Liver (tissue), 9 donors: ENCODE results near the gene MRPL37. TPM values are rescaled to one million over a fixed set of nuclear protein-coding genes. Genes with fewer than 3 reads are reported as not detected.

ENCODE experiments used
- DNase-seq: peaks from one replicate; pipeline ENCODE4 v3.0.0-alpha.2; 2017; ENCODE audit warnings: low spot score
- H3K27ac ChIP-seq, 2 donors: one replicate each; pipeline ENCODE4 v1.7.0; 2013; ENCODE audit warnings: inconsistent platforms in 2 of 2, low read length in 2 of 2, control low read depth in 1 of 2, low read depth in 1 of 2, mild to moderate bottlenecking in 1 of 2
- H3K27me3 ChIP-seq, 4 donors: one replicate each; pipeline versions ENCODE4 v1.6.1 to v1.7.0; 2013; ENCODE audit warnings: low read length in 3 of 4, inconsistent platforms in 1 of 4, mild to moderate bottlenecking in 1 of 4, moderate library complexity in 1 of 4; ENCODE audit not compliant: control insufficient read depth in 4 of 4, insufficient read depth in 4 of 4
- H3K36me3 ChIP-seq, 4 donors: one replicate each; pipeline versions ENCODE4 v1.6.1 to v1.7.0; 2013; ENCODE audit warnings: low read length in 3 of 4, mild to moderate bottlenecking in 3 of 4, low read depth in 1 of 4, moderate library complexity in 1 of 4; ENCODE audit not compliant: control insufficient read depth in 4 of 4, insufficient read depth in 3 of 4
- H3K4me1 ChIP-seq, 4 donors: one replicate each; pipeline versions ENCODE4 v1.6.1 to v1.7.0; 2013; ENCODE audit warnings: low read length in 3 of 4, mild to moderate bottlenecking in 3 of 4, moderate library complexity in 1 of 4; ENCODE audit not compliant: control insufficient read depth in 4 of 4, insufficient read depth in 4 of 4
- H3K4me3 ChIP-seq, 3 donors: one replicate each; pipeline versions ENCODE4 v1.6.1 to v1.7.0; 2013; ENCODE audit warnings: low read length in 3 of 3, control low read depth in 1 of 3, low read depth in 1 of 3, mild to moderate bottlenecking in 1 of 3
- H3K9ac ChIP-seq, 2 donors: one replicate each; pipeline ENCODE4 v1.7.0; 2013; ENCODE audit warnings: low read length in 2 of 2, mild to moderate bottlenecking in 2 of 2, moderate library complexity in 2 of 2, control low read depth in 1 of 2, low read depth in 1 of 2
- H3K9me3 ChIP-seq, 4 donors: one replicate each; pipeline versions ENCODE4 v1.6.1 to v1.7.0; 2013; ENCODE audit warnings: low read length in 3 of 4; ENCODE audit not compliant: control insufficient read depth in 4 of 4
- ATF3 ChIP-seq: IDR thresholded peaks from 2 replicates; pipeline ENCODE4 v1.6.1; 2016; ENCODE audit warnings: antibody characterized with exemption
- EGR1 ChIP-seq, 2 donors: IDR thresholded peaks; 2 replicates each; pipeline ENCODE4 v1.6.1; 2016 to 2018; ENCODE audit warnings: antibody characterized with exemption in 2 of 2, low read depth in 2 of 2
- FOXA2 ChIP-seq: IDR thresholded peaks from 2 replicates; pipeline ENCODE4 v1.6.1; 2016; ENCODE audit warnings: antibody characterized with exemption
- GABPA ChIP-seq, 2 donors: IDR thresholded peaks in 1 of 2; conservative IDR thresholded peaks in 1 of 2; 2 replicates each; pipeline ENCODE4 v1.6.1; 2016; ENCODE audit warnings: antibody characterized with exemption in 2 of 2, mild to moderate bottlenecking in 1 of 2, moderate library complexity in 1 of 2
- HNF4A ChIP-seq, 2 donors: conservative IDR thresholded peaks; 2 replicates each; pipeline ENCODE4 v1.6.1; 2016; ENCODE audit warnings: antibody characterized with exemption in 2 of 2, mild to moderate bottlenecking in 2 of 2
- HNF4G ChIP-seq: IDR thresholded peaks from 2 replicates; pipeline ENCODE4 v1.6.1; 2016; ENCODE audit warnings: antibody characterized with exemption
- JUND ChIP-seq, 2 donors: IDR thresholded peaks; 2 replicates each; pipeline ENCODE4 v1.6.1; 2016; ENCODE audit warnings: antibody characterized with exemption in 2 of 2
- NR2F2 ChIP-seq: IDR thresholded peaks from 2 replicates; pipeline ENCODE4 v1.6.1; 2016; ENCODE audit warnings: antibody characterized with exemption
- RAD21 ChIP-seq, 2 donors: IDR thresholded peaks; 2 replicates each; pipeline ENCODE4 v1.6.1; 2016; ENCODE audit warnings: antibody characterized with exemption in 2 of 2, mild to moderate bottlenecking in 2 of 2
- RXRA ChIP-seq, 2 donors: IDR thresholded peaks; 2 replicates each; pipeline ENCODE4 v1.6.1; 2017 to 2018; ENCODE audit warnings: antibody characterized with exemption in 2 of 2, mild to moderate bottlenecking in 1 of 2
- SP1 ChIP-seq: IDR thresholded peaks from 2 replicates; pipeline ENCODE4 v1.6.1; 2018; ENCODE audit warnings: antibody characterized with exemption, mild to moderate bottlenecking
- YY1 ChIP-seq: IDR thresholded peaks from 2 replicates; pipeline ENCODE4 v1.6.1; 2016; ENCODE audit warnings: antibody characterized with exemption, mild to moderate bottlenecking
- WGBS: extraction: QIAGEN DNeasy Blood & Tissue Kit; methylation state at CpG from one replicate; pipeline ENCODE4 v1.1.7; 2013; 5-methylcytosine and 5-hydroxymethylcytosine counted together
- polyA plus RNA-seq, 2 donors: library from polyadenylated mRNA; stranded (reverse) in 1 of 2; unstranded in 1 of 2; fragments of 200-250 nt in 1 of 2; fragments of >200 nt in 1 of 2; fragmentation: Nextera tagmentation in 1 of 2; extraction: Ambion mirVana in 1 of 2; gene quantifications; one replicate each; pipeline versions ENCODE4 v1.2.1 to v1.2.3, GENCODE V29; 2013 to 2015
- total RNA-seq, 2 donors: library from RNA; depleted of rRNA; stranded (reverse); fragments of >200 nt; gene quantifications; one replicate each; pipeline ENCODE4 v1.2.3, GENCODE V29; 2014
- TF ChIP-seq, protein P1 (sequence below): IDR thresholded peaks from 2 replicates; pipeline ENCODE4 v1.6.1; 2016; ENCODE audit warnings: antibody characterized with exemption, mild to moderate bottlenecking
- TF ChIP-seq, protein P2 (sequence below): IDR thresholded peaks from 2 replicates; pipeline ENCODE4 v1.6.1; 2016; ENCODE audit warnings: antibody characterized with exemption
- TF ChIP-seq, protein P3 (sequence below): IDR thresholded peaks from 2 replicates; pipeline ENCODE4 v1.6.1; 2016; ENCODE audit warnings: antibody characterized with exemption
- donor health status: healthy.
- donor health status: healthy.
- donor health status: healthy.
- donor health status: healthy.
- donor health status: healthy.

Gene MRPL37
- total and polyA plus RNA-seq, 4 donors = 34.7 to 114 (median 69.2) TPM

GRCh38 chr1:54224233-54224632, 24.3 kb downstream of the MRPL37 start (continued):
- TF ChIP-seq, protein P1, sequence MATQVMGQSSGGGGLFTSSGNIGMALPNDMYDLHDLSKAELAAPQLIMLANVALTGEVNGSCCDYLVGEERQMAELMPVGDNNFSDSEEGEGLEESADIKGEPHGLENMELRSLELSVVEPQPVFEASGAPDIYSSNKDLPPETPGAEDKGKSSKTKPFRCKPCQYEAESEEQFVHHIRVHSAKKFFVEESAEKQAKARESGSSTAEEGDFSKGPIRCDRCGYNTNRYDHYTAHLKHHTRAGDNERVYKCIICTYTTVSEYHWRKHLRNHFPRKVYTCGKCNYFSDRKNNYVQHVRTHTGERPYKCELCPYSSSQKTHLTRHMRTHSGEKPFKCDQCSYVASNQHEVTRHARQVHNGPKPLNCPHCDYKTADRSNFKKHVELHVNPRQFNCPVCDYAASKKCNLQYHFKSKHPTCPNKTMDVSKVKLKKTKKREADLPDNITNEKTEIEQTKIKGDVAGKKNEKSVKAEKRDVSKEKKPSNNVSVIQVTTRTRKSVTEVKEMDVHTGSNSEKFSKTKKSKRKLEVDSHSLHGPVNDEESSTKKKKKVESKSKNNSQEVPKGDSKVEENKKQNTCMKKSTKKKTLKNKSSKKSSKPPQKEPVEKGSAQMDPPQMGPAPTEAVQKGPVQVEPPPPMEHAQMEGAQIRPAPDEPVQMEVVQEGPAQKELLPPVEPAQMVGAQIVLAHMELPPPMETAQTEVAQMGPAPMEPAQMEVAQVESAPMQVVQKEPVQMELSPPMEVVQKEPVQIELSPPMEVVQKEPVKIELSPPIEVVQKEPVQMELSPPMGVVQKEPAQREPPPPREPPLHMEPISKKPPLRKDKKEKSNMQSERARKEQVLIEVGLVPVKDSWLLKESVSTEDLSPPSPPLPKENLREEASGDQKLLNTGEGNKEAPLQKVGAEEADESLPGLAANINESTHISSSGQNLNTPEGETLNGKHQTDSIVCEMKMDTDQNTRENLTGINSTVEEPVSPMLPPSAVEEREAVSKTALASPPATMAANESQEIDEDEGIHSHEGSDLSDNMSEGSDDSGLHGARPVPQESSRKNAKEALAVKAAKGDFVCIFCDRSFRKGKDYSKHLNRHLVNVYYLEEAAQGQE = no peak
- no peak for TF ChIP-seq RAD21 (IDR thresholded peaks at IDR 0.05)

- TF ChIP-seq EGR1 (IDR thresholded peaks at IDR 0.05; ENCODE audit: low read depth in 2 of 2) = no peak
- TF ChIP-seq RXRA (IDR thresholded peaks at IDR 0.05) = no peak
- TF ChIP-seq RAD21 (IDR thresholded peaks at IDR 0.05) = no peak
- TF ChIP-seq JUND (IDR thresholded peaks at IDR 0.05) = no peak
- TF ChIP-seq, protein P2, sequence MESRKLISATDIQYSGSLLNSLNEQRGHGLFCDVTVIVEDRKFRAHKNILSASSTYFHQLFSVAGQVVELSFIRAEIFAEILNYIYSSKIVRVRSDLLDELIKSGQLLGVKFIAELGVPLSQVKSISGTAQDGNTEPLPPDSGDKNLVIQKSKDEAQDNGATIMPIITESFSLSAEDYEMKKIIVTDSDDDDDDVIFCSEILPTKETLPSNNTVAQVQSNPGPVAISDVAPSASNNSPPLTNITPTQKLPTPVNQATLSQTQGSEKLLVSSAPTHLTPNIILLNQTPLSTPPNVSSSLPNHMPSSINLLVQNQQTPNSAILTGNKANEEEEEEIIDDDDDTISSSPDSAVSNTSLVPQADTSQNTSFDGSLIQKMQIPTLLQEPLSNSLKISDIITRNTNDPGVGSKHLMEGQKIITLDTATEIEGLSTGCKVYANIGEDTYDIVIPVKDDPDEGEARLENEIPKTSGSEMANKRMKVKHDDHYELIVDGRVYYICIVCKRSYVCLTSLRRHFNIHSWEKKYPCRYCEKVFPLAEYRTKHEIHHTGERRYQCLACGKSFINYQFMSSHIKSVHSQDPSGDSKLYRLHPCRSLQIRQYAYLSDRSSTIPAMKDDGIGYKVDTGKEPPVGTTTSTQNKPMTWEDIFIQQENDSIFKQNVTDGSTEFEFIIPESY = no peak
- no peak for TF ChIP-seq ATF3
- TF ChIP-seq HNF4G = no peak
- TF ChIP-seq, protein P1 = no peak
- no peak for TF ChIP-seq HNF4A (conservative IDR thresholded peaks at IDR 0.05)
- Histone ChIP-seq H3K4me1 (peaks cover 0 to 3% (median 0%) of the 10 kb centered on the region in 4 donors), H3K9me3 (no peaks in the 10 kb centered on the region), H3K9ac (no peak overlapping the region), H3K4me3 (no peak overlapping the region), H3K27me3 (no peaks in the 10 kb centered on the region), H3K27ac (no peak overlapping the region), H3K36me3 (peaks cover 2 to 5% (median 3%) of the 10 kb centered on the region in 4 donors)
- no peak for DNase-seq
- 91% methylated on average over 6 of the region's 6 CpGs for WGBS
These were observed 25.4 kb downstream of the MRPL37 start for GRCh38 chr1:54225378-54225777.

DNA sequence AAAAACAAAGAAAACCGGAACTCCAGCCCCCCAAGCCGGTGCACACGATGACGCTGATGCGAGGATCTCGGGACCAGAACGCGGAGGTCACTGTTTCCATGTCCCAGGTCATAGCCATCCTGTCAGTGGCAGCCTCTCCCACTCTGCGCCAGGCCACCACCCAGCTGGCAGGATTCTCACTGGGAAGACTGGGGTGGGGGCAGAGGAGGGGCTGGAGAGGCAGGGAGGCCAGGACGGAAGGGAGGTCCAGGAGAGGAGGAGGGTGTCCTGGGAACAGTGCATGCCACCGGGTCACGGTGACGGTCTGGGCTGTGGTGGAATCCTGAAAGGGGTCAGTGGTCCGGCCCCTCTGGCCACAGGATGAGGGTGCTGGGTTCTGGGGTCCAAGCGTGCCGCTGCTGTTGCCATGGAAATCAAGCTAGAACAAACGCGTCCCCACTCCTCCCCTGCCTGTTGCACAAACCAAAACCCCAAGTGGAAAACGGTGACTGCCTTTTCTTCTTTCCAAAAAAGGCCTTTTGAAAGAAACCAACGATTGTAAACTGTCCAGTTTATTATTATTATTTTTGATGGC, 26.1 kb downstream of the MRPL37 start:
- 93% methylated on average over 20 of the region's 20 CpGs for WGBS
- TF ChIP-seq HNF4G (no peak), NR2F2 (no peak), SP1 (no peak), ATF3 (no peak), GABPA (IDR thresholded peaks at IDR 0.05 in 1 of 2, conservative IDR thresholded peaks at IDR 0.05 in 1 of 2) (no peak), JUND (IDR thresholded peaks at IDR 0.05) (no peak), YY1 (no peak), FOXA2 (no peak), HNF4A (conservative IDR thresholded peaks at IDR 0.05) (no peak), EGR1 (IDR thresholded peaks at IDR 0.05; ENCODE audit: low read depth in 2 of 2) (no peak)
- TF ChIP-seq, protein P3, sequence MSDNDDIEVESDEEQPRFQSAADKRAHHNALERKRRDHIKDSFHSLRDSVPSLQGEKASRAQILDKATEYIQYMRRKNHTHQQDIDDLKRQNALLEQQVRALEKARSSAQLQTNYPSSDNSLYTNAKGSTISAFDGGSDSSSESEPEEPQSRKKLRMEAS = no peak
- TF ChIP-seq, protein P1 = no peak

More for the DNA sequence above, 26.1 kb downstream of the MRPL37 start:
- Histone ChIP-seq H3K9ac (no peak overlapping the region), H3K4me1 (peaks cover 0 to 3% (median 0%) of the 10 kb centered on the region in 4 donors), H3K36me3 (peaks cover 3 to 4% (median 3%) of the 10 kb centered on the region in 4 donors), H3K27me3 (no peaks in the 10 kb centered on the region), H3K27ac (no peak overlapping the region), H3K4me3 (no peak overlapping the region), H3K9me3 (no peaks in the 10 kb centered on the region)
- DNase-seq = no peak
